K562 (cell line): ENCODE data around the gene TBC1D7. TPM values are rescaled to one million over a fixed set of nuclear protein-coding genes. Genes with fewer than 3 reads are reported as not detected.

ENCODE experiments used
- BCLAF1 ChIP-seq, 2 experiments: fragments of 450-650 bp in 1 of 2; IDR thresholded peaks; 2 replicates each; pipeline ENCODE4 v1.6.1; 2011 to 2017; ENCODE audit warnings: low read depth in 2 of 2, antibody characterized with exemption in 1 of 2, borderline replicate concordance in 1 of 2, low read length in 1 of 2, mild to moderate bottlenecking in 1 of 2, mixed read lengths in 1 of 2; ENCODE audit not compliant: control insufficient read depth in 1 of 2
- CEBPB ChIP-seq: fragments of 450-650 bp; IDR thresholded peaks from 2 replicates; pipeline ENCODE4 v1.6.1; 2016; ENCODE audit warnings: missing genetic modification characterization, missing compliant biosample characterization
- KDM5B ChIP-seq: fragments of 200-600 bp; sonication (generic); IDR thresholded peaks from 2 replicates; pipeline ENCODE4 v1.6.1; 2012; ENCODE audit warnings: low read depth, mild to moderate bottlenecking, moderate library complexity, low read length, control low read depth, inconsistent platforms; ENCODE audit not compliant: insufficient replicate concordance
- MEIS2 ChIP-seq: fragments of 450-650 bp; IDR thresholded peaks from 2 replicates; pipeline ENCODE4 v1.6.1; 2014; ENCODE audit warnings: mild to moderate bottlenecking; ENCODE audit not compliant: partially characterized antibody
- NR4A1 ChIP-seq, 2 experiments: fragments of 250-450 bp in 1 of 2; fragments of 450-650 bp in 1 of 2; sonication (Bioruptor Pico) in 1 of 2; IDR thresholded peaks; 2 replicates each; pipeline versions ENCODE4 v1.4.0 to v1.6.1; 2016 to 2020; ENCODE audit warnings: mild to moderate bottlenecking in 2 of 2, missing compliant biosample characterization in 1 of 2, missing genetic modification characterization in 1 of 2, moderate library complexity in 1 of 2
- OTX1 ChIP-seq: fragments of 450-650 bp; formaldehyde crosslinking; IDR thresholded peaks from 2 replicates; pipeline ENCODE4 v1.4.0; 2022; ENCODE audit warnings: mild to moderate bottlenecking
- POLR2AphosphoS5 ChIP-seq: IDR thresholded peaks from 2 replicates; pipeline ENCODE4 v1.6.1; 2011; ENCODE audit warnings: mild to moderate bottlenecking, low read depth, low read length, moderate library complexity; ENCODE audit not compliant: control insufficient read depth, insufficient read depth
- TFAM ChIP-seq: fragments of 250-450 bp; sonication (Bioruptor Pico); conservative IDR thresholded peaks from 2 replicates; pipeline ENCODE4 v1.5.0; 2021; ENCODE audit warnings: mild to moderate bottlenecking, moderate library complexity
- ZNF318 ChIP-seq, 2 experiments: fragments of 450-650 bp; IDR thresholded peaks; 2 replicates each; pipeline ENCODE4 v1.6.1; 2016; ENCODE audit warnings: mild to moderate bottlenecking in 2 of 2, borderline replicate concordance in 1 of 2, low read depth in 1 of 2, moderate library complexity in 1 of 2
- ZNF512 ChIP-seq: IDR thresholded peaks from 2 replicates; pipeline ENCODE4 v1.6.1; 2016; ENCODE audit warnings: missing genetic modification characterization, missing compliant biosample characterization
- ZNF695 ChIP-seq: fragments of 450-650 bp; formaldehyde crosslinking; IDR thresholded peaks from 2 replicates; pipeline ENCODE4 v1.4.0; 2020; ENCODE audit warnings: mild to moderate bottlenecking, moderate library complexity
- polyA plus RNA-seq, 8 experiments: library from polyadenylated mRNA; depleted of rRNA in 4 of 8; stranded (reverse) in 5 of 8; unstranded in 3 of 8; fragments of >200 nt; fragmentation: Nextera tagmentation in 2 of 8; fragmentation: Illumina TruSeq in 1 of 8; extraction: Ambion mirVana in 2 of 8; extraction: Trizol in 1 of 8; gene quantifications; 2 replicates each; pipeline versions ENCODE4 v1.2.1 to v1.2.3, GENCODE V29; 2011 to 2014; ENCODE audit warnings: inconsistent platforms in 1 of 8, missing spikeins in 1 of 8
- total RNA-seq, 7 experiments: library from RNA; depleted of rRNA in 6 of 7; stranded (reverse); fragments of >200 nt in 6 of 7; fragmentation: Illumina TruSeq in 2 of 7; extraction: Trizol in 2 of 7; gene quantifications; 2 replicates each; pipeline versions ENCODE4 v1.2.1 to v1.2.3, GENCODE V29; 2011 to 2021; ENCODE audit warnings: low replicate concordance in 1 of 7

Gene TBC1D7
- total and polyA plus RNA-seq, 9 of the 15 experiments (the other 6 are each of a cell fraction or from before 2014, with no cell fraction given), result 49.4 to 107 (median 61.1) TPM

GRCh38 chr6:13372688-13373487 lies 44.6 kb upstream of the TBC1D7 start (continued):
- TF ChIP-seq KDM5B (no peak), MEIS2 (no peak), ZNF512 (tag) (no peak), ZNF695 (no peak), TFAM (CRISPR knock-in tag) (no peak), CEBPB (tag) (no peak), BCLAF1 (IDR thresholded peaks at IDR 0.05; ENCODE audit: borderline replicate concordance in 1 of 2, control insufficient read depth in 1 of 2, low read depth in 2 of 2, low read length in 1 of 2) (no peak), OTX1 (CRISPR knock-in tag) (0 out of 2 replicates have a peak, but pooled peaks have one; percentile 46), POLR2AphosphoS5 (no peak), ZNF318 (IDR thresholded peaks at IDR 0.05; ENCODE audit: borderline replicate concordance in 1 of 2, low read depth in 1 of 2) (no peak), NR4A1 (CRISPR knock-in tag; IDR thresholded peaks at IDR 0.05) (no peak), NR4A1 (tag; IDR thresholded peaks at IDR 0.05) (no peak)
